Endothelial cell of umbilical vein (primary cell): ENCODE data around the gene PBOV1.

Experiments used
- EZH2 ChIP-seq: IDR thresholded peaks from 2 replicates; pipeline ENCODE4 v1.6.1; 2012; ENCODE audit warnings: borderline replicate concordance, low read depth, mild to moderate bottlenecking, moderate library complexity, low read length, inconsistent platforms; ENCODE audit not compliant: severe bottlenecking
- FOS ChIP-seq: IDR thresholded peaks from 2 replicates; pipeline ENCODE4 v1.6.1; 2011; ENCODE audit warnings: mild to moderate bottlenecking, low read length, moderate library complexity, borderline replicate concordance; ENCODE audit not compliant: insufficient read depth
- GATA2 ChIP-seq: IDR thresholded peaks from 2 replicates; pipeline ENCODE4 v1.7.0; 2011; ENCODE audit warnings: low read depth, mild to moderate bottlenecking, moderate library complexity, mixed read lengths, low read length; ENCODE audit not compliant: insufficient read length, insufficient read depth
- JUN ChIP-seq: IDR thresholded peaks from 2 replicates; pipeline ENCODE4 v1.6.1; 2011; ENCODE audit warnings: borderline replicate concordance, low read depth; ENCODE audit not compliant: insufficient read length, insufficient read depth
- MAX ChIP-seq: IDR thresholded peaks from 2 replicates; pipeline ENCODE4 v1.6.1; 2011; ENCODE audit not compliant: insufficient read depth, insufficient read length
- MYC ChIP-seq: IDR thresholded peaks from one replicate; pipeline ENCODE4 v1.6.1; 2011; ENCODE audit warnings: mild to moderate bottlenecking, low read depth, low read length
- POLR2A ChIP-seq: IDR thresholded peaks from 2 replicates; pipeline ENCODE4 v1.6.1; 2012; ENCODE audit warnings: low read depth, mild to moderate bottlenecking, control low read depth, low read length
- POLR2AphosphoS5 ChIP-seq: IDR thresholded peaks from 2 replicates; pipeline ENCODE4 v1.6.1; 2012; ENCODE audit warnings: low read depth, mild to moderate bottlenecking, control low read depth, low read length, moderate library complexity; ENCODE audit not compliant: insufficient read depth
- TF ChIP-seq, protein P1 (sequence below), 2 donors: IDR thresholded peaks; 1 replicate in 1 of 2; 2 replicates in 1 of 2; pipeline ENCODE4 v1.5.1; 2011; ENCODE audit warnings: low read length in 2 of 2, mild to moderate bottlenecking in 2 of 2, moderate library complexity in 2 of 2, control low read depth in 1 of 2, inconsistent platforms in 1 of 2, low read depth in 1 of 2; ENCODE audit not compliant: insufficient read depth in 1 of 2; ENCODE audit errors: extremely low read depth in 1 of 2

DNA sequence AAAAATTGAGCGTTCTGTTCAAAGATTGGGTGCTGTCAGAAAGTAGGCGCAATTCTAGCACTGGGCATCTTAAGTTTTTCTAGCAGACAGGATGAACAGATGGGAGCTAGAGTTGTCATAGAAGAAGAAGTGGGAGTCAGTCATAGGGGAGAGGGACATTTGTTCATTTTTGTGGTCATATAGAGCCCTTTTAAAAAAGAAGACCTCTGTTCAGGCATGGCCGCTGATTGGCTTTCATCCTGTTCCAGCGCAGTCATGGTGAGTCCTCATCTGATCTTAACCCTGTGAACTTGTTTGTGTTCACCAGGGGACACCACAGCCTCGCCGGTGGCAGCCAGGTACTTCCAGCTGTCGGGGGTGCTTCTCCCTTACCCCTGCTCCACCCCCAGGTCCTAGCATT is 29.7 kb upstream of the PBOV1 start:
- TF ChIP-seq, protein P1, sequence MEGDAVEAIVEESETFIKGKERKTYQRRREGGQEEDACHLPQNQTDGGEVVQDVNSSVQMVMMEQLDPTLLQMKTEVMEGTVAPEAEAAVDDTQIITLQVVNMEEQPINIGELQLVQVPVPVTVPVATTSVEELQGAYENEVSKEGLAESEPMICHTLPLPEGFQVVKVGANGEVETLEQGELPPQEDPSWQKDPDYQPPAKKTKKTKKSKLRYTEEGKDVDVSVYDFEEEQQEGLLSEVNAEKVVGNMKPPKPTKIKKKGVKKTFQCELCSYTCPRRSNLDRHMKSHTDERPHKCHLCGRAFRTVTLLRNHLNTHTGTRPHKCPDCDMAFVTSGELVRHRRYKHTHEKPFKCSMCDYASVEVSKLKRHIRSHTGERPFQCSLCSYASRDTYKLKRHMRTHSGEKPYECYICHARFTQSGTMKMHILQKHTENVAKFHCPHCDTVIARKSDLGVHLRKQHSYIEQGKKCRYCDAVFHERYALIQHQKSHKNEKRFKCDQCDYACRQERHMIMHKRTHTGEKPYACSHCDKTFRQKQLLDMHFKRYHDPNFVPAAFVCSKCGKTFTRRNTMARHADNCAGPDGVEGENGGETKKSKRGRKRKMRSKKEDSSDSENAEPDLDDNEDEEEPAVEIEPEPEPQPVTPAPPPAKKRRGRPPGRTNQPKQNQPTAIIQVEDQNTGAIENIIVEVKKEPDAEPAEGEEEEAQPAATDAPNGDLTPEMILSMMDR (IDR thresholded peaks at IDR 0.05; ENCODE audit: extremely low read depth in 1 of 2, insufficient read depth in 1 of 2, low read depth in 1 of 2, low read length in 2 of 2) = no peak
- TF ChIP-seq MYC (no peak), EZH2 (no peak), POLR2AphosphoS5 (no peak), POLR2A (no peak), FOS (no peak), MAX (no peak), JUN (no peak), GATA2 (no peak)
